SK-N-SH (cell line): Measurements from ENCODE around the gene PTGR3. TPM values are rescaled to one million over a fixed set of nuclear protein-coding genes. Genes with fewer than 3 reads are reported as not detected.

ENCODE experiments used
- CTCF ChIA-PET: fragments of 300-600, 350-600 bp; formaldehyde crosslinking; extraction: SDS; loops from one replicate; lab custom pipeline; 2021; lab: Yijun Ruan, JAX
- POLR2A ChIA-PET: fragments of 350-600 bp; sonication (Branson Sonifier 250); formaldehyde crosslinking; extraction: SDS; loops from one replicate; lab custom pipeline; 2020; ENCODE audit warnings: antibody characterized with exemption, inconsistent platforms; lab: Yijun Ruan, JAX
- DNase-seq: peaks from one replicate; pipeline ENCODE4 v3.0.0; 2012
- H2AFZ ChIP-seq: fragments of 200-600 bp; sonication (generic); 2 replicates; pipeline ENCODE4 v1.8.1; 2016; ENCODE audit warnings: antibody characterized with exemption, mild to moderate bottlenecking, low read depth
- H3F3A ChIP-seq: fragments of 200-600 bp; sonication (generic); replicated peaks from 2 replicates; pipeline ENCODE3; 2016; ENCODE audit warnings: antibody characterized with exemption, mild to moderate bottlenecking; ENCODE audit not compliant: insufficient read depth
- H3K27ac ChIP-seq, 2 experiments: fragments of 200-500 bp in 1 of 2; fragments of 200-600 bp in 1 of 2; sonication (Bioruptor generic) in 1 of 2; sonication (generic), shearing (Covaris generic) in 1 of 2; 2 replicates each; pipeline versions ENCODE4 v1.5.1 to v1.6.1; 2014 to 2016; ENCODE audit warnings: low read depth in 2 of 2, inconsistent platforms in 1 of 2, low read length in 1 of 2, mild to moderate bottlenecking in 1 of 2, mixed read lengths in 1 of 2
- H3K27me3 ChIP-seq: fragments of 200-600 bp; sonication (generic), shearing (Covaris generic); 2 replicates; pipeline ENCODE4 v1.6.1; 2016; ENCODE audit warnings: mixed run types; ENCODE audit not compliant: insufficient read depth
- H3K36me3 ChIP-seq, 2 experiments: fragments of 200-500 bp in 1 of 2; fragments of 200-600 bp in 1 of 2; sonication (Bioruptor generic) in 1 of 2; sonication (generic) in 1 of 2; replicated peaks in 1 of 2; 2 replicates each; pipeline versions ENCODE3 to v1.5.1; 2014 to 2016; ENCODE audit warnings: low read length in 1 of 2, mild to moderate bottlenecking in 1 of 2; ENCODE audit not compliant: insufficient read depth in 2 of 2, control insufficient read depth in 1 of 2
- H3K4me1 ChIP-seq, 2 experiments: fragments of 200-500 bp in 1 of 2; fragments of 200-600 bp in 1 of 2; sonication (Bioruptor generic) in 1 of 2; sonication (generic), shearing (Covaris generic) in 1 of 2; 2 replicates each; pipeline versions ENCODE4 v1.5.1 to v1.6.1; 2014 to 2016; ENCODE audit warnings: low read depth in 1 of 2, low read length in 1 of 2, mixed run types in 1 of 2; ENCODE audit not compliant: insufficient read depth in 2 of 2, control insufficient read depth in 1 of 2
- H3K4me2 ChIP-seq: fragments of 200-600 bp; sonication (generic), shearing (Covaris generic); 2 replicates; pipeline ENCODE4 v1.6.1; 2017; ENCODE audit warnings: mixed run types
- H3K4me3 ChIP-seq, 2 experiments: fragments of 200-500 bp in 1 of 2; fragments of 200-600 bp in 1 of 2; sonication (Bioruptor generic) in 1 of 2; sonication (generic), shearing (Covaris generic) in 1 of 2; 2 replicates each; pipeline versions ENCODE4 v1.5.1 to v1.8.1; 2014 to 2016; ENCODE audit warnings: low read depth in 2 of 2, inconsistent platforms in 1 of 2, low read length in 1 of 2, mild to moderate bottlenecking in 1 of 2, mixed read lengths in 1 of 2, moderate library complexity in 1 of 2
- H3K79me2 ChIP-seq: fragments of 200-600 bp; sonication (generic); 2 replicates; pipeline ENCODE4 v1.8.1; 2017; ENCODE audit warnings: mild to moderate bottlenecking; ENCODE audit not compliant: insufficient read depth
- H3K9ac ChIP-seq: fragments of 200-600 bp; sonication (generic); 2 replicates; pipeline ENCODE4 v1.6.1; 2017; ENCODE audit warnings: mixed run types
- H3K9me2 ChIP-seq: fragments of 200-600 bp; sonication (generic); 2 replicates; pipeline ENCODE4 v1.6.1; 2017; ENCODE audit warnings: mixed run types
- H3K9me3 ChIP-seq: fragments of 200-600 bp; sonication (generic); 2 replicates; pipeline ENCODE4 v1.6.1; 2017; ENCODE audit warnings: mixed run types, mild to moderate bottlenecking, moderate library complexity
- H4K20me1 ChIP-seq: fragments of 200-600 bp; sonication (generic); 2 replicates; pipeline ENCODE4 v1.6.1; 2017; ENCODE audit warnings: mild to moderate bottlenecking, mixed run types; ENCODE audit not compliant: insufficient read depth
- FOXJ3 ChIP-seq: sonication (generic); formaldehyde crosslinking; IDR thresholded peaks from 2 replicates; pipeline ENCODE4 v1.5.1; 2020; ENCODE audit warnings: mild to moderate bottlenecking, missing genetic modification reagents
- FOXM1 ChIP-seq: IDR thresholded peaks from 2 replicates; pipeline ENCODE4 v1.4.0; 2012; ENCODE audit warnings: low read depth, mild to moderate bottlenecking
- GABPA ChIP-seq: IDR thresholded peaks from 2 replicates; pipeline ENCODE4 v1.4.0; 2012; ENCODE audit warnings: low read depth, mild to moderate bottlenecking
- JUND ChIP-seq: IDR thresholded peaks from 2 replicates; pipeline ENCODE4 v1.4.0; 2012
- MEF2A ChIP-seq: IDR thresholded peaks from 2 replicates; pipeline ENCODE4 v1.4.0; 2012; ENCODE audit warnings: low read depth, borderline replicate concordance
- MXI1 ChIP-seq: IDR thresholded peaks from 2 replicates; pipeline ENCODE4 v1.6.1; 2012; ENCODE audit warnings: mild to moderate bottlenecking, low read depth, low read length, improper control_type of control experiment
- RAD21 ChIP-seq: IDR thresholded peaks from 2 replicates; pipeline ENCODE4 v1.6.1; 2012; ENCODE audit warnings: mild to moderate bottlenecking, low read length
- RCOR1 ChIP-seq: fragments of 150-350 bp; IDR thresholded peaks from 2 replicates; pipeline ENCODE4 v1.6.1; 2017; ENCODE audit warnings: antibody characterized with exemption, low read length
- RFX5 ChIP-seq: IDR thresholded peaks from 2 replicates; pipeline ENCODE4 v1.6.1; 2012; ENCODE audit warnings: mild to moderate bottlenecking, improper control_type of control experiment, low read length
- RXRA ChIP-seq: IDR thresholded peaks from 2 replicates; pipeline ENCODE4 v1.4.0; 2012; ENCODE audit warnings: low read depth, mild to moderate bottlenecking, borderline replicate concordance
- SMC3 ChIP-seq: IDR thresholded peaks from 2 replicates; pipeline ENCODE4 v1.6.1; 2012; ENCODE audit warnings: low read depth, low read length, improper control_type of control experiment
- TAF1 ChIP-seq: IDR thresholded peaks from 2 replicates; pipeline ENCODE4 v1.6.1; 2012; ENCODE audit warnings: low read depth, mild to moderate bottlenecking, low read length, moderate library complexity, borderline replicate concordance
- TEAD4 ChIP-seq: IDR thresholded peaks from 2 replicates; pipeline ENCODE4 v1.4.0; 2012; ENCODE audit warnings: mild to moderate bottlenecking, borderline replicate concordance; ENCODE audit not compliant: insufficient read depth
- YY1 ChIP-seq: IDR thresholded peaks from 2 replicates; pipeline ENCODE4 v1.4.0; 2012; ENCODE audit warnings: low read depth, mild to moderate bottlenecking
- WGBS: methylation state at CpG from one replicate; pipeline ENCODE4 v1.1.6; 2017; ENCODE audit warnings: low lambda C conversion rate; 5-methylcytosine and 5-hydroxymethylcytosine counted together
- polyA plus RNA-seq, 3 experiments: library from polyadenylated mRNA; depleted of rRNA; stranded (reverse); fragments of >200 nt; gene quantifications; 2 replicates each; pipeline ENCODE4 v1.2.3, GENCODE V29; 2012
- TF ChIP-seq, protein P1 (sequence below): fragments of 150-350 bp; IDR thresholded peaks from 2 replicates; pipeline ENCODE4 v1.6.1; 2016; ENCODE audit warnings: mild to moderate bottlenecking, low read depth, low read length
- TF ChIP-seq, protein P2 (sequence below): IDR thresholded peaks from 2 replicates; pipeline ENCODE4 v1.4.0; 2012; ENCODE audit warnings: low read depth, borderline replicate concordance
- TF ChIP-seq, protein P3 (sequence below): IDR thresholded peaks from 2 replicates; pipeline ENCODE4 v1.4.0; 2012; ENCODE audit warnings: low read depth, borderline replicate concordance

PTGR3 gene
- polyA plus RNA-seq, 1 of the 3 experiments (the other 2 are of a cell fraction), result 20.7 TPM

DNA sequence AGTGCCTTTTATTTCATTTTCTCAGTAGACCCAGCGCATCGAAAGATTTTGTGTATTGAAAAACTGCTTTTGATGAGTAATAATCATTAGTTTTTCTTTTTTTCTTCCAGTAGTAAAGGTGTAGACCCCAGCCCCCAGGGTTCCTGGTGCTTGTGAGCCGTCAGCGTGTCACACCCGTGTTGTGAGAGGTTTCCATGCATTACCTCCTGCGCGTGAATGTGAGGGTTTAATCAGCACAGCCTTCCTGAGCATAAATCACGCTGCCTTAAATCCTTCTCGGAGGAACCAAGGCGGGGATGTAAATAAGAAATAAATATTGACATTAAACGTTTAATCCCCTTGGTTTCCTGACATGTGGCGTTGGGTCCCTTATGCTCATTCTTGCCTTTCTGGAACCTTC is 26.0 kb upstream of the PTGR3 start:
- Histone ChIP-seq H3K27me3 (no peaks in the 10 kb centered on the region), H2AFZ (no peak overlapping the region), H3K9me3 (no peaks in the 10 kb centered on the region)
- CTCF ChIA-PET, result interaction anchor here (1.2 kb wide), 1 partner anchor 9 kb away, joined by 3 read pairs; no protein-coding TSS in a partner anchor
- TF ChIP-seq RXRA, result no peak
- no peak for TF ChIP-seq FOXM1
- no peak for TF ChIP-seq YY1
- TF ChIP-seq MEF2A, result no peak
- TF ChIP-seq MXI1, result no peak
- TF ChIP-seq, protein P1, sequence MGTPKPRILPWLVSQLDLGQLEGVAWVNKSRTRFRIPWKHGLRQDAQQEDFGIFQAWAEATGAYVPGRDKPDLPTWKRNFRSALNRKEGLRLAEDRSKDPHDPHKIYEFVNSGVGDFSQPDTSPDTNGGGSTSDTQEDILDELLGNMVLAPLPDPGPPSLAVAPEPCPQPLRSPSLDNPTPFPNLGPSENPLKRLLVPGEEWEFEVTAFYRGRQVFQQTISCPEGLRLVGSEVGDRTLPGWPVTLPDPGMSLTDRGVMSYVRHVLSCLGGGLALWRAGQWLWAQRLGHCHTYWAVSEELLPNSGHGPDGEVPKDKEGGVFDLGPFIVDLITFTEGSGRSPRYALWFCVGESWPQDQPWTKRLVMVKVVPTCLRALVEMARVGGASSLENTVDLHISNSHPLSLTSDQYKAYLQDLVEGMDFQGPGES, result no peak
- no peak for TF ChIP-seq RFX5
- TF ChIP-seq TEAD4, result no peak
- TF ChIP-seq JUND, result no peak
- no peak for TF ChIP-seq GABPA
- no peak for TF ChIP-seq TAF1
- TF ChIP-seq RCOR1, result no peak
- TF ChIP-seq, protein P2, sequence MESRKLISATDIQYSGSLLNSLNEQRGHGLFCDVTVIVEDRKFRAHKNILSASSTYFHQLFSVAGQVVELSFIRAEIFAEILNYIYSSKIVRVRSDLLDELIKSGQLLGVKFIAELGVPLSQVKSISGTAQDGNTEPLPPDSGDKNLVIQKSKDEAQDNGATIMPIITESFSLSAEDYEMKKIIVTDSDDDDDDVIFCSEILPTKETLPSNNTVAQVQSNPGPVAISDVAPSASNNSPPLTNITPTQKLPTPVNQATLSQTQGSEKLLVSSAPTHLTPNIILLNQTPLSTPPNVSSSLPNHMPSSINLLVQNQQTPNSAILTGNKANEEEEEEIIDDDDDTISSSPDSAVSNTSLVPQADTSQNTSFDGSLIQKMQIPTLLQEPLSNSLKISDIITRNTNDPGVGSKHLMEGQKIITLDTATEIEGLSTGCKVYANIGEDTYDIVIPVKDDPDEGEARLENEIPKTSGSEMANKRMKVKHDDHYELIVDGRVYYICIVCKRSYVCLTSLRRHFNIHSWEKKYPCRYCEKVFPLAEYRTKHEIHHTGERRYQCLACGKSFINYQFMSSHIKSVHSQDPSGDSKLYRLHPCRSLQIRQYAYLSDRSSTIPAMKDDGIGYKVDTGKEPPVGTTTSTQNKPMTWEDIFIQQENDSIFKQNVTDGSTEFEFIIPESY, result no peak
- no peak for TF ChIP-seq RAD21
- TF ChIP-seq, all 33 proteins: peak for 0
- Histone ChIP-seq H3K4me3 (no peak overlapping the region), H4K20me1 (no peaks in the 10 kb centered on the region), H3K79me2 (no peaks in the 10 kb centered on the region), H3K27ac (no peak overlapping the region), H3K9ac (no peak overlapping the region), H3K9me2 (no peaks in the 10 kb centered on the region), H3K36me3 (no peaks in the 10 kb centered on the region), H3F3A (no peaks in the 10 kb centered on the region), H3K4me2 (no peak overlapping the region), H3K4me1 (peaks cover 0 to 13% of the 10 kb centered on the region in 2 experiments; a peak in 1 of 4 replicates)
- no peak for DNase-seq
- POLR2A ChIA-PET, result no interaction called here
- 94% methylated on average over 12 of the region's 12 CpGs for WGBS

- Histone ChIP-seq H3K27me3 (no peaks in the 10 kb centered on the region), H3K36me3 (no peaks in the 10 kb centered on the region), H3K4me1 (peaks cover 0 to 13% of the 10 kb centered on the region in 2 experiments; a peak in 2 of 4 replicates), H3K4me2 (no peak overlapping the region), H3K4me3 (no peak overlapping the region), H2AFZ (no peak overlapping the region), H4K20me1 (no peaks in the 10 kb centered on the region), H3K9me2 (no peaks in the 10 kb centered on the region), H3K9me3 (no peaks in the 10 kb centered on the region), H3K79me2 (no peaks in the 10 kb centered on the region; the same call in 1 of the 2 replicates), H3K9ac (no peak overlapping the region), H3K27ac (no peak overlapping the region), H3F3A (no peaks in the 10 kb centered on the region)
- WGBS, result 92% methylated on average over 3 of the region's 5 CpGs
- ChIA-PET CTCF (interaction anchor here (0.6 to 1.5 kb wide), 2 partner anchors 12 to 324 kb away, joined by 3 to 4 read pairs; no protein-coding TSS in a partner anchor), POLR2A (no interaction called here)
- TF ChIP-seq RXRA, result no peak
- no peak for TF ChIP-seq TAF1
- TF ChIP-seq SMC3, result no peak
- no peak for TF ChIP-seq RAD21
- TF ChIP-seq FOXJ3 (CRISPR knock-in tag), result no peak
- TF ChIP-seq, protein P3, sequence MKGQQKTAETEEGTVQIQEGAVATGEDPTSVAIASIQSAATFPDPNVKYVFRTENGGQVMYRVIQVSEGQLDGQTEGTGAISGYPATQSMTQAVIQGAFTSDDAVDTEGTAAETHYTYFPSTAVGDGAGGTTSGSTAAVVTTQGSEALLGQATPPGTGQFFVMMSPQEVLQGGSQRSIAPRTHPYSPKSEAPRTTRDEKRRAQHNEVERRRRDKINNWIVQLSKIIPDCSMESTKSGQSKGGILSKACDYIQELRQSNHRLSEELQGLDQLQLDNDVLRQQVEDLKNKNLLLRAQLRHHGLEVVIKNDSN, result no peak
- DNase-seq, result no peak
Observed at GRCh38 chr18:75231053-75231406, 22.1 kb upstream of the PTGR3 start.
